ENCODE results near the gene ATP5F1C. TPM values are rescaled to one million over a fixed set of nuclear protein-coding genes. Genes with fewer than 3 reads are reported as not detected.
A peak's percentile ranks its signal among the peaks of the same experiment; 100 is the strongest.

ATP5F1C gene
- total RNA-seq, 1 donor from 2014 or later = 133 TPM

DNA sequence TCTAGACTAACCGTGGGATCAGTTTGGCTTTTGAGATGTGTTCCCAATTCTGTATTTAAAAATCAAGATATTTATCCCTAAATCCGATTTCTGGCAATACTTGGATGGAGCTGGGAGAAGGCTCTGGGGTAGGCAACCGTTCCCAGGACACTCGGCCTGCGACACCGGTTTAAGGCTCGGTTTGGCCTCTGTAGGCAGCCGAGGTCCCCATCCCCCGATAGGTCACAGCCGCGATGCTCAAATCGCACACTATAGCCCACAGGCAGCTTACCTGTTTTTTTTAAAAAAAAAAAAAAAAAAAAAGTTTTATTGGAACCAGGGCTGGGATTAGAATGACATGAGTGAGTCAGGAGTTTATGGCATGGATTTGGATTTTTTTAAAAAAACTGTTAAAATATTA, 29.6 kb downstream of the ATP5F1C start:
- peaks cover 20% of the 10 kb centered on the region for H3K27me3 Mint-ChIP-seq (ENCODE audit: unreplicated experiment)
- H3K36me3 Mint-ChIP-seq (ENCODE audit: unreplicated experiment) = no peaks in the 10 kb centered on the region
- peaks cover 19% of the 10 kb centered on the region for H3K4me1 Mint-ChIP-seq (ENCODE audit: unreplicated experiment)
- TF ChIP-seq, protein P1, sequence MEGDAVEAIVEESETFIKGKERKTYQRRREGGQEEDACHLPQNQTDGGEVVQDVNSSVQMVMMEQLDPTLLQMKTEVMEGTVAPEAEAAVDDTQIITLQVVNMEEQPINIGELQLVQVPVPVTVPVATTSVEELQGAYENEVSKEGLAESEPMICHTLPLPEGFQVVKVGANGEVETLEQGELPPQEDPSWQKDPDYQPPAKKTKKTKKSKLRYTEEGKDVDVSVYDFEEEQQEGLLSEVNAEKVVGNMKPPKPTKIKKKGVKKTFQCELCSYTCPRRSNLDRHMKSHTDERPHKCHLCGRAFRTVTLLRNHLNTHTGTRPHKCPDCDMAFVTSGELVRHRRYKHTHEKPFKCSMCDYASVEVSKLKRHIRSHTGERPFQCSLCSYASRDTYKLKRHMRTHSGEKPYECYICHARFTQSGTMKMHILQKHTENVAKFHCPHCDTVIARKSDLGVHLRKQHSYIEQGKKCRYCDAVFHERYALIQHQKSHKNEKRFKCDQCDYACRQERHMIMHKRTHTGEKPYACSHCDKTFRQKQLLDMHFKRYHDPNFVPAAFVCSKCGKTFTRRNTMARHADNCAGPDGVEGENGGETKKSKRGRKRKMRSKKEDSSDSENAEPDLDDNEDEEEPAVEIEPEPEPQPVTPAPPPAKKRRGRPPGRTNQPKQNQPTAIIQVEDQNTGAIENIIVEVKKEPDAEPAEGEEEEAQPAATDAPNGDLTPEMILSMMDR (IDR thresholded peaks at IDR 0.05) = no peak
- no peaks in the 10 kb centered on the region for H3K9me3 Mint-ChIP-seq (ENCODE audit: unreplicated experiment)
- peak overlapping the region; percentile 95 for H3K4me3 Mint-ChIP-seq (ENCODE audit: unreplicated experiment)
- no peak overlapping the region for H3K27ac Mint-ChIP-seq (ENCODE audit: unreplicated experiment)
- DNase-seq (ENCODE audit: extremely low spot score, unreplicated experiment) = no peak

DNA sequence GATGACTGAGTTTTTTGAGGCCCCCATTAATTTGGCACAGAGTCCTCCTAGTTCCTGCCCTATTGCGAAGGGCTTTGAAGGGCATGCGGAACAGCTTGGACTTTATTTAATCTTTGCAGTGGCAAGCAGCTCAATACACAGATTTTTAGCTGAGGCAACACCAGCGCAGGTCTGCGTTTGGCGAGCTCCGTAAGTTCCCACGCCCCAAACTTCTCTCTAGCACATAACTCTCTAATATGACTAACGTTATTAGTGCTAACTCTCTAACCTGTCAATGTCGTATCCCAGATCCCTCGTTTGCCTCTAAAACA, 30.0 kb downstream of the ATP5F1C start:
- no peaks in the 10 kb centered on the region for H3K9me3 Mint-ChIP-seq (ENCODE audit: unreplicated experiment)
- no peak for DNase-seq (ENCODE audit: extremely low spot score, unreplicated experiment)
- H3K27me3 Mint-ChIP-seq (ENCODE audit: unreplicated experiment) = peaks cover 20% of the 10 kb centered on the region
- H3K36me3 Mint-ChIP-seq (ENCODE audit: unreplicated experiment) = no peaks in the 10 kb centered on the region
- peak overlapping the region; percentile 95 for H3K4me3 Mint-ChIP-seq (ENCODE audit: unreplicated experiment)
- H3K27ac Mint-ChIP-seq (ENCODE audit: unreplicated experiment) = peak overlapping the region; percentile 77
- TF ChIP-seq, protein P1 (IDR thresholded peaks at IDR 0.05) = no peak
- peaks cover 19% of the 10 kb centered on the region for H3K4me1 Mint-ChIP-seq (ENCODE audit: unreplicated experiment)

DNA sequence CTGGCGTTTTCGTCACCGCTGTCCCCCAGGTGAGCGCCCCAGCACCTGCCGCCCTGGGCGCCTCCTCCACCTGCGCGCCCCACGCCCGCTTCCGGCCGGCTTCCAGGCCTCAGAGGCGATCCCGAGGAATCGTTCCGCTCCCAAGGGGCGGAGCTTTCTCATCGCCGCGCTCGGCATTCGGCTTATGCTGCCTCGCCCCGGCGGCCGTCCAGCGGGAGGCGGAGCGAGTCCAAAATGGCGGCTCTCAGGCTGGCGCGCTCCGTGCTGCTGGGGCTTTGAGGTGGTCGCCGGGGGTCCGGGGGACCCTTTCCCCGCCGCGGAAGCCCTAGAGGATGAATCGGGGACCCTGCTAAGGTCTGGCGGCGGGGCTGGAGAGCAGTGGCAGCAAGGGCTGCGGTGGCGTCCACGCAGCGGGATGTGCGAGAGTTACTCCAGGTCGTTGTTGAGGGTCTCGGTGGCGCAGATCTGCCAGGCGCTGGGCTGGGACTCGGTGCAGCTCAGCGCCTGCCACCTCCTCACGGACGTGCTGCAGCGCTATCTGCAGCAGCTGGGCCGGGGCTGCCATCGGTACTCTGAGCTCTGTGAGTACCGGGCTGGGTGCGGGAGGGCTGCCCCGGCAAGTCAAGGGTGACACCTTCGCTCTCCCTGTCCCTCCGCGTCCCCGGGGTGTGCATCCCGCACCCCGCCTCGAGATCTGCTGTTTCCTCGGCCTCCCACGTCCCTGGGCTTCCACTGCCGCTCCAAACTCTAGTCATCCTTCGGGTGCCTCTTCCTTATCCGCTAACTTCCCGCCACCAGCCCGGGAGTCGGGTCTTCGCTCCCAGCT, 30.5 kb downstream of the ATP5F1C start, which contains the start of gene TAF3:
TSS of gene TAF3 (plus strand) at position 211 of the 826 bp plus-strand sequence. CDS start at position 416, 205 bp downstream.
- Mint-ChIP-seq H3K27me3 (ENCODE audit: unreplicated experiment) (peaks cover 18% of the 10 kb centered on the region), H3K36me3 (ENCODE audit: unreplicated experiment) (no peaks in the 10 kb centered on the region), H3K4me3 (ENCODE audit: unreplicated experiment) (peak within 1 kb of the TSS; percentile 95), H3K27ac (ENCODE audit: unreplicated experiment) (peak within 1 kb of the TSS; percentile 77), H3K4me1 (ENCODE audit: unreplicated experiment) (peaks cover 19% of the 10 kb centered on the region), H3K9me3 (ENCODE audit: unreplicated experiment) (no peaks in the 10 kb centered on the region)
- TF ChIP-seq, protein P1 (IDR thresholded peaks at IDR 0.05) = no peak
- DNase-seq (ENCODE audit: extremely low spot score, unreplicated experiment) = peak; percentile 96

DNA sequence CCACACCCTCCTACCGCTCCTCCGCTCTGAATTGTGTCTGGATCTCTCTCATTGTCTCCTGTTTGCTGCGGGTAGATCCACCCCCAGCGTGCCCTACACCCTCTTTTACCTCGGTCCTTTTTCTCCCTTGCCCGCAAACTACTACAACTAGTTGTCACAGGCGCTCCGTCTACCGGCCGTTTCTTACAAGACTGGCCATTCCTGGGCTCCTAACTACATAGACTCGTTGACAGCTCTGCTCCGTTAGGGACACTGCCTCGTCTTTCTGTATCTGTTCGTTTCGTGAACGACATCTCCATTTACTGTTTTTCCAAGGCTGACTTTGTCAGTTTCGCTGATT, 31.1 kb downstream of the ATP5F1C start:
- Mint-ChIP-seq H3K27ac (ENCODE audit: unreplicated experiment) (peak overlapping the region; percentile 77), H3K36me3 (ENCODE audit: unreplicated experiment) (peaks cover under 1% of the 10 kb centered on the region), H3K4me3 (ENCODE audit: unreplicated experiment) (peak overlapping the region; percentile 95), H3K27me3 (ENCODE audit: unreplicated experiment) (peaks cover 17% of the 10 kb centered on the region), H3K4me1 (ENCODE audit: unreplicated experiment) (peaks cover 19% of the 10 kb centered on the region), H3K9me3 (ENCODE audit: unreplicated experiment) (no peaks in the 10 kb centered on the region)
- DNase-seq (ENCODE audit: extremely low spot score, unreplicated experiment) = no peak
- TF ChIP-seq, protein P1 (IDR thresholded peaks at IDR 0.05) = peak; percentile 49

DNA sequence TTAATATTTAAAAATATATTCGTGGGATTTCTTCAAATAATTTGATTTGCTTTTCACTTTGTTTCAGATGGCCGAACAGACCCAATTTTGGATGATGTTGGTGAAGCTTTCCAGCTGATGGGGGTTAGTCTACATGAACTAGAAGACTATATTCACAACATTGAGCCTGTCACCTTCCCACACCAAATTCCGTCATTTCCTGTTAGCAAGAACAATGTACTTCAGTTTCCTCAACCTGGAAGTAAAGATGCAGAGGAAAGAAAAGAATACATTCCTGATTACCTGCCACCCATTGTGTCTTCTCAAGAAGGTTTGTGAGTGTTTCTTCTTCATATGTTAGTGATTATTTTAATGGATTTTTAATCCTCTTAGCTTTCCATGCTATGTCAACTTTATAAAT, 36.3 kb downstream of the ATP5F1C start:
- no peaks in the 10 kb centered on the region for H3K27me3 Mint-ChIP-seq (ENCODE audit: unreplicated experiment)
- TF ChIP-seq, protein P1 (IDR thresholded peaks at IDR 0.05) = no peak
- peaks cover 12% of the 10 kb centered on the region for H3K36me3 Mint-ChIP-seq (ENCODE audit: unreplicated experiment)
- no peak for DNase-seq (ENCODE audit: extremely low spot score, unreplicated experiment)
- no peaks in the 10 kb centered on the region for H3K9me3 Mint-ChIP-seq (ENCODE audit: unreplicated experiment)
- no peak overlapping the region for H3K4me3 Mint-ChIP-seq (ENCODE audit: unreplicated experiment)
- no peak overlapping the region for H3K27ac Mint-ChIP-seq (ENCODE audit: unreplicated experiment)
- H3K4me1 Mint-ChIP-seq (ENCODE audit: unreplicated experiment) = peaks cover 12% of the 10 kb centered on the region
